ENCODE measurements around the gene TSKS.

TSKS gene

GRCh38 chr19:49766930-49767299 lies 3.8 kb upstream of the TSKS start, which contains the start of gene AP2A1:
Gene AP2A1, plus strand, starts transcription at chr19:49767001. Its CDS starts 133 bp downstream, at chr19:49767134.
- no peaks in the 10 kb centered on the region for H3K27me3 ChIP-seq (ENCODE audit: control insufficient read depth, insufficient read depth, low read length)
- peaks cover 3% of the 10 kb centered on the region for H3K4me1 ChIP-seq (ENCODE audit: control insufficient read depth, insufficient read depth, low read length)
- no peaks in the 10 kb centered on the region for H3K36me3 ChIP-seq (ENCODE audit: control insufficient read depth, insufficient read depth, low read length)
- peak within 1 kb of the TSS; percentile 94 for H3K9ac ChIP-seq (ENCODE audit: low read length)
- peak within 1 kb of the TSS; percentile 91 for H3K4me3 ChIP-seq (ENCODE audit: low read depth, low read length)
- peak within 1 kb of the TSS; percentile 93 for H3K27ac ChIP-seq (ENCODE audit: low read depth, low read length)
- H3K9me3 ChIP-seq (ENCODE audit: control insufficient read depth, insufficient read depth, low read depth, low read length), result no peaks in the 10 kb centered on the region

DNA sequence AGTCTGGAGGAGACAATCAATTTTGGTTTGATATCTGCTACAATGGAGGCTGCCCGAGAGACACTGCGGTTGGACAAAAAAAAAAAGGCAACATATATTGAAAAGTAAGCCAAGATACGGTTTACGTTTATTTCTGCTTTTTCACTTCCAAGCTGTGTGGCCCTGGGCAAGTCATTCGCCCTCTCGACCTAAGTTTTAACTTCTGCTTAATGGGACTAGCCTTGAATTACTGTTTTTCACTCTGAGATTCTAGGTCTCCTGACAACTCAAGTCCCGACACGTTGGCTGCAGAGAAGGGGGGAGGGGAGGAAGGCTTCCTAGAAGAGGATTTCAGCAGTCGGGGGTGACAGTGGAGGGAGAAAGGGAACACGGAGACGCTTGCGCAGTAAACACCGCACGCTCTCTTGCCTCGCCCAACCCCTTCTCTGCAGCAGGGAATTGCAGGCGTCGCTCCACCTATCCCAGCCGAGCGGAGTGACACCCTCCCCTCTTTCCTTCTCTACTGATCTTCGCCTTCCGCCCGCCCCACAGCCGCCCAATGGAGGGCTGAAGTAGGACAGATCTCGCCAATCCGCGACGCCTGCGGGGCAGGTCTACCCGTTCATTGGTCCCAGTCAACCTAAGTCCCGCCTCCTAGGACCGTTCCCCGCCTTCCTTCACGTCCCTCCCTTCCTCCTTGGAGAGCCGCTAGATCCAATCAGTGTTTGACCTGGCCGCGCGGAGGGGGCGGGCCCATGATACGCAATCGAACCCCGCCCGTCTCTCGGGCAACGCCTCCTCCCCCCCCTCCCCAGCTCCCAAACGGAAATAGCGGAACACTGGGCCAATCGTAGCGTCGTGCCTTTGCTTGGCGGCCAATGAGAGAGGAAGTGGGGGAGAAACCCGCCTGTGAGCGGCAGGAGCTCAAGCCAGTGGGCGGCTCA lies 3.2 kb upstream of the TSKS start:
- Histone ChIP-seq H3K36me3 (ENCODE audit: control insufficient read depth, insufficient read depth, low read length) (no peaks in the 10 kb centered on the region), H3K9me3 (ENCODE audit: control insufficient read depth, insufficient read depth, low read depth, low read length) (no peaks in the 10 kb centered on the region), H3K4me1 (ENCODE audit: control insufficient read depth, insufficient read depth, low read length) (peaks cover 9% of the 10 kb centered on the region), H3K27me3 (ENCODE audit: control insufficient read depth, insufficient read depth, low read length) (no peaks in the 10 kb centered on the region), H3K9ac (ENCODE audit: low read length) (peak overlapping the region; percentile 94), H3K27ac (ENCODE audit: low read depth, low read length) (peak overlapping the region; percentile 93), H3K4me3 (ENCODE audit: low read depth, low read length) (peak overlapping the region; percentile 60)

GRCh38 chr19:49764341-49764740 lies 1.2 kb upstream of the TSKS start:
- H3K9me3 ChIP-seq (ENCODE audit: control insufficient read depth, insufficient read depth, low read depth, low read length), result no peaks in the 10 kb centered on the region
- no peak overlapping the region for H3K4me3 ChIP-seq (ENCODE audit: low read depth, low read length)
- H3K9ac ChIP-seq (ENCODE audit: low read length), result no peak overlapping the region
- H3K36me3 ChIP-seq (ENCODE audit: control insufficient read depth, insufficient read depth, low read length), result no peaks in the 10 kb centered on the region
- no peak overlapping the region for H3K27ac ChIP-seq (ENCODE audit: low read depth, low read length)
- H3K4me1 ChIP-seq (ENCODE audit: control insufficient read depth, insufficient read depth, low read length), result peaks cover 11% of the 10 kb centered on the region
- H3K27me3 ChIP-seq (ENCODE audit: control insufficient read depth, insufficient read depth, low read length), result no peaks in the 10 kb centered on the region

DNA sequence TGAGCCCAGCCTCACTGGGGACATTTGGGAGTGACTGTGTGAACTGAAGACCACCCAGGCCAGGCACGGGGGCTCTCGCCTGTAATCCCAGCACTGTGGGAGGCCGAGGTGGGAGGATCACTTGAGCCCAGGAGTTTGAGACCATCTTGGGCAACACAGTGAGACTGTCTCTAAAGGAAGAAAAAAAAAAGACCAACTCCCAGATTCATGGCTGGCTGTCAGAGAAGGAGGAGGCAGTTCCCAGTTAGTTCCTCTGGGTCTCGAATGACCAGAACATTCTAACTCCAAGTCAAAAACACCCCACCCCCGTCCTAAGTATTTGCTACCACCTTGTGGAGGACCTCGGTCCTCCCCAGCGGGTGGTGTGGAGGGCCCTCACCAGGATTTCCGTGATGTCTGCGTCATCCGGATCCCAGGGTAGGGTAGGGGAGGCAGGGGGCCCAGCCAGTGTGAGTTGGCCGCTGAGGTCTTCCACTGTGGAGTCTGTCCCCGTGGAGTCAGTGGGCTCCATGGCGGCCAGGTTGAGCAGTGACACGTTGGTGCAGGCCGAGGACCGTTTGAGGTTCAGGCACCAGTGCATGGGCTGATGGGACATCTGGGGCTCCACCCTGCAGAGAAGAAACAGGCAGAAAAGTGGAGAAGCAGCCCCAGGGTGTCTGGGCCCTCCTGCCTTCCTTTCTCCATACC lies 1.3 kb downstream of the TSKS start:
- peaks cover 20% of the 10 kb centered on the region for H3K4me1 ChIP-seq (ENCODE audit: control insufficient read depth, insufficient read depth, low read length)
- H3K27me3 ChIP-seq (ENCODE audit: control insufficient read depth, insufficient read depth, low read length), result no peaks in the 10 kb centered on the region
- H3K9ac ChIP-seq (ENCODE audit: low read length), result no peak overlapping the region
- H3K27ac ChIP-seq (ENCODE audit: low read depth, low read length), result no peak overlapping the region
- H3K4me3 ChIP-seq (ENCODE audit: low read depth, low read length), result no peak overlapping the region
- H3K36me3 ChIP-seq (ENCODE audit: control insufficient read depth, insufficient read depth, low read length), result no peaks in the 10 kb centered on the region
- peaks cover 3% of the 10 kb centered on the region; the same call in 1 of the 2 replicates for H3K9me3 ChIP-seq (ENCODE audit: control insufficient read depth, insufficient read depth, low read depth, low read length)

- Histone ChIP-seq H3K9me3 (ENCODE audit: control insufficient read depth, insufficient read depth, low read depth, low read length) (peaks cover 3% of the 10 kb centered on the region; the same call in 1 of the 2 replicates), H3K4me1 (ENCODE audit: control insufficient read depth, insufficient read depth, low read length) (peaks cover 20% of the 10 kb centered on the region), H3K4me3 (ENCODE audit: low read depth, low read length) (no peak overlapping the region), H3K27ac (ENCODE audit: low read depth, low read length) (no peak overlapping the region), H3K9ac (ENCODE audit: low read length) (no peak overlapping the region), H3K27me3 (ENCODE audit: control insufficient read depth, insufficient read depth, low read length) (no peaks in the 10 kb centered on the region), H3K36me3 (ENCODE audit: control insufficient read depth, insufficient read depth, low read length) (no peaks in the 10 kb centered on the region)
Measured at GRCh38 chr19:49761249-49761624, 1.9 kb downstream of the TSKS start.

- H3K4me3 ChIP-seq (ENCODE audit: low read depth, low read length), result no peak overlapping the region
- H3K9ac ChIP-seq (ENCODE audit: low read length), result no peak overlapping the region
- H3K36me3 ChIP-seq (ENCODE audit: control insufficient read depth, insufficient read depth, low read length), result no peaks in the 10 kb centered on the region
- H3K27ac ChIP-seq (ENCODE audit: low read depth, low read length), result no peak overlapping the region
- H3K27me3 ChIP-seq (ENCODE audit: control insufficient read depth, insufficient read depth, low read length), result no peaks in the 10 kb centered on the region
- peaks cover 20% of the 10 kb centered on the region for H3K4me1 ChIP-seq (ENCODE audit: control insufficient read depth, insufficient read depth, low read length)
- peaks cover 10% of the 10 kb centered on the region for H3K9me3 ChIP-seq (ENCODE audit: control insufficient read depth, insufficient read depth, low read depth, low read length)
Measured at GRCh38 chr19:49758292-49758691, 4.8 kb downstream of the TSKS start.

GRCh38 chr19:49755956-49756355 lies 7.2 kb downstream of the TSKS start:
- Histone ChIP-seq H3K27ac (ENCODE audit: low read depth, low read length) (no peak overlapping the region), H3K36me3 (ENCODE audit: control insufficient read depth, insufficient read depth, low read length) (no peaks in the 10 kb centered on the region), H3K4me1 (ENCODE audit: control insufficient read depth, insufficient read depth, low read length) (peaks cover 9% of the 10 kb centered on the region; the same call in 1 of the 2 replicates), H3K9ac (ENCODE audit: low read length) (no peak overlapping the region), H3K4me3 (ENCODE audit: low read depth, low read length) (no peak overlapping the region), H3K27me3 (ENCODE audit: control insufficient read depth, insufficient read depth, low read length) (no peaks in the 10 kb centered on the region), H3K9me3 (ENCODE audit: control insufficient read depth, insufficient read depth, low read depth, low read length) (peaks cover 17% of the 10 kb centered on the region)

DNA sequence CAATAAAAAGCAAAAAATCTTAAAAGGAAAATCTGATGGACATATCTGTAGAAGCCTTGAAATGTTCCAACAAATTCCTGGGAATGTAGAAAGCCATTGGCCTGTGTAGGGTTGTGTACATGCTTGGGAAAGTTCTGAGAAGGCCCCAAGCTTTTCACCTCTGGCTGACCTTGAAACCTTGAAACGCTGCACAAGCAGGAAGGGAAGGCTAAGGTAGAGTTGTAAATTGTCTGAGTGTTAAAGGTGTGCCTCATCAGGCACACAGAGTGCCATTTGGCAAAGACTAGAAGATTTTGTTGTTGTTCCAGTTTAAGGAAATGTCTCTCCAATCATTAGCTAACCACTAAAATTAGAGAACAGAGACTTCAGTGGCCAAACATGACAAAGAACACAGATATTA lies 10.4 kb downstream of the TSKS start:
- Histone ChIP-seq H3K9ac (ENCODE audit: low read length) (no peak overlapping the region), H3K4me1 (ENCODE audit: control insufficient read depth, insufficient read depth, low read length) (no peaks in the 10 kb centered on the region), H3K27ac (ENCODE audit: low read depth, low read length) (no peak overlapping the region), H3K4me3 (ENCODE audit: low read depth, low read length) (no peak overlapping the region), H3K9me3 (ENCODE audit: control insufficient read depth, insufficient read depth, low read depth, low read length) (peaks cover 17% of the 10 kb centered on the region), H3K27me3 (ENCODE audit: control insufficient read depth, insufficient read depth, low read length) (no peaks in the 10 kb centered on the region), H3K36me3 (ENCODE audit: control insufficient read depth, insufficient read depth, low read length) (no peaks in the 10 kb centered on the region)

DNA sequence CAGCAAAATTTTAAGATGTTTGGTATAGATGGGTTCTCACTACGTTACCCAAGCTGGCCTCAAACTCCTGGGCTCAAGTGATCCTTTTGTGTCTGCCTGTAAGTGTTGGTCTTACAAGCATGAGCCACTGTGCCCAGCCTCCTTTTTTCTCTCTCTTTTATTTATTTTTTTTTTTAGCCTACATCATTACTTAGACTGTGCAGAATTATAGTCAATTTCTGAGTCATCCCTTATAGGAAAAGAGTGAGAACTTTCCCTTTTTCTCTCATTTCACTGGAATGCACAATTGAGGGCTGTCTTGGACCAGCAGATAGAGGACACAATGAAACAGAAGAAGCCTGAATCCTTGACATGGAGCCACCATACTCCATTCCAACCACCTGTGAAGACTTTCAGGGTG lies 13.3 kb downstream of the TSKS start:
- Histone ChIP-seq H3K36me3 (ENCODE audit: control insufficient read depth, insufficient read depth, low read length) (no peaks in the 10 kb centered on the region), H3K9me3 (ENCODE audit: control insufficient read depth, insufficient read depth, low read depth, low read length) (peaks cover 7% of the 10 kb centered on the region), H3K27ac (ENCODE audit: low read depth, low read length) (no peak overlapping the region), H3K4me3 (ENCODE audit: low read depth, low read length) (no peak overlapping the region), H3K4me1 (ENCODE audit: control insufficient read depth, insufficient read depth, low read length) (no peaks in the 10 kb centered on the region), H3K27me3 (ENCODE audit: control insufficient read depth, insufficient read depth, low read length) (no peaks in the 10 kb centered on the region; the same call in 1 of the 2 replicates), H3K9ac (ENCODE audit: low read length) (no peak overlapping the region)

- H3K36me3 ChIP-seq (ENCODE audit: control insufficient read depth, insufficient read depth, low read length), result no peaks in the 10 kb centered on the region
- no peaks in the 10 kb centered on the region for H3K4me1 ChIP-seq (ENCODE audit: control insufficient read depth, insufficient read depth, low read length)
- H3K27me3 ChIP-seq (ENCODE audit: control insufficient read depth, insufficient read depth, low read length), result no peaks in the 10 kb centered on the region; the same call in 1 of the 2 replicates
- H3K9ac ChIP-seq (ENCODE audit: low read length), result no peak overlapping the region
- H3K4me3 ChIP-seq (ENCODE audit: low read depth, low read length), result no peak overlapping the region
- peaks cover 7% of the 10 kb centered on the region for H3K9me3 ChIP-seq (ENCODE audit: control insufficient read depth, insufficient read depth, low read depth, low read length)
- H3K27ac ChIP-seq (ENCODE audit: low read depth, low read length), result no peak overlapping the region
Measured at GRCh38 chr19:49749055-49749716, 13.9 kb downstream of the TSKS start.
